ENCODE results near the gene MYLK2.

DNA sequence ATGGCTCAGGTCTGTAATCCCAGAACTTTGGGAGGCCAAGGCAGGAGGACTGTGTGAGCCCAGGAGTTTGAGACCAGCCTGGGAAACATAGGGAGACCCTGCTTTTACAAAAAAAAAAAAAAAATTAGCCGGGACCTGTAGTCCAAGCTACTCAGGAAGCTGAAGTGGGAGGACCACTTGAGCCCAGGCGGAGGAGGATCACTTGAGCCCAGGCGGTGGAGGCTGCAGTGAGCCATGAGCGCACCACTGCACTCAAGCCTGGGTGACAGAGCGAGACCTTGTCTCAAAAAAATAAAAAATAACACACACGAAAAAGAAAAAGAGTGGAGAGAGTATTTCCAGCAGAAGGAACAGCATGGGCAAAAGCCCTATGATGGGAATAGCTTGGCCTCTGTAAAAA, 53.2 kb downstream of the MYLK2 start:
- TF ChIP-seq CTCF (conservative IDR thresholded peaks at IDR 0.05; ENCODE audit: low read length): no peak
- TF ChIP-seq EZH2phosphoT487 (IDR thresholded peaks at IDR 0.05; ENCODE audit: borderline replicate concordance, low read depth, low read length): no peak
